T-helper 22 cell (primary cell): ENCODE results near the gene MAP3K1.
"Not testable (repeated sequence)": the region's sequence is repeated elsewhere in the genome, so short reads cannot be mapped to it uniquely, and the experiment has no call there.

Experiments
- DNase-seq: peaks from one replicate; pipeline ENCODE4 v3.0.0-alpha.2; 2020; ENCODE audit warnings: low read depth

The MAP3K1 gene

DNA sequence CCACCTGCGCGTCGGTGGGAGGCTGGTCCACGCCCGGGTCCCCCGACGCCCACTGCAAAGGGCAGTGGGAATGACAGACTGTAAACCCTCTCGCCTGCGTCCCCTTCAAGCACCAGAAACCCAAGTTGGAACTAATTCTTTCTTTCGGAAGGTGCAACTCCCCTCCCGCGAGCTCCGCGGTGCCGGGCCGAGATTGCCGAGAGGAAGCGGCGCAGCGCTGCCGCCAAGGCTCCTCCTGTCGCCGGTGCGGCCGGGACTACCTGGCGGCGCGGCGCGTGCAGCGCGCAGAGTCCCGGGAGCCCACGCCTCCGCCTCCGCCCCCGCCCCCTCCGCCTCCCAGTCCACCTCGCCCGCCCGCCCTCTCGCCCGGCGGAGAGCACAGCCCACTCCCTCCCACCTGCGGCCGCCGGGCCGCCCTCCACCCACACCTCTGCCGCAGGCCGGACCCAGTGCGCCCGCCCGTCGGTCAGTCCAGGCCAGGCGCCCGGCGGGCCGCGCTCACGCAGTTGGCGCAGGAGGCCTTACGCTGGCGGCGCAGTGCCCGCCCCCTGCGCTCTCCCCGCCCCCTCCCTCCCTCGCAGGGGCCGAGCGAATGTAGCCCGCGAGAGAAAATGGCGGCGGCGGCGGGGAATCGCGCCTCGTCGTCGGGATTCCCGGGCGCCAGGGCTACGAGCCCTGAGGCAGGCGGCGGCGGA, at the start of gene MAP3K1:
MAP3K1 (plus strand) TSS at position 587 of the 695 bp plus-strand sequence; CDS start at position 612, 25 bp downstream.
- peak; percentile 73 for DNase-seq

DNA sequence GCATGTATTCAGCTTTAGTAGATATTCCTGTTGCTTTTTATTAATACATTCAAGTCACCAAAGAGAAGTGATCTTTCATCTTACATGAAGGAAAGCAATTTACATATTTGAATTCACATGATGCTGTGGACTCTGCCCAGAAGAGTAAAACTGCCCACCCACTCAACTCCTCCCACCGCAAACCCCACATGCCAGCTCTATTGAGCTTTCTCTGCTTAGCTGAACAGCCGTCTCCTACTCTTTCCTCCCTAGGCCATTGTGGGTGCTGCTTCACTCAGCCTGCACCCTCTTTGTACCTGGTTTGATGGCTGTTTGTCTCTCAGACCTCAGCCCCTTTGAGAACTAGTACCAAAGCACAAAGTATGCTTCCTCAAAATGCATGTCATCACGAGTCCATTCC, 48.4 kb upstream of the MAP3K1 start:
- DNase-seq = no peak

DNA sequence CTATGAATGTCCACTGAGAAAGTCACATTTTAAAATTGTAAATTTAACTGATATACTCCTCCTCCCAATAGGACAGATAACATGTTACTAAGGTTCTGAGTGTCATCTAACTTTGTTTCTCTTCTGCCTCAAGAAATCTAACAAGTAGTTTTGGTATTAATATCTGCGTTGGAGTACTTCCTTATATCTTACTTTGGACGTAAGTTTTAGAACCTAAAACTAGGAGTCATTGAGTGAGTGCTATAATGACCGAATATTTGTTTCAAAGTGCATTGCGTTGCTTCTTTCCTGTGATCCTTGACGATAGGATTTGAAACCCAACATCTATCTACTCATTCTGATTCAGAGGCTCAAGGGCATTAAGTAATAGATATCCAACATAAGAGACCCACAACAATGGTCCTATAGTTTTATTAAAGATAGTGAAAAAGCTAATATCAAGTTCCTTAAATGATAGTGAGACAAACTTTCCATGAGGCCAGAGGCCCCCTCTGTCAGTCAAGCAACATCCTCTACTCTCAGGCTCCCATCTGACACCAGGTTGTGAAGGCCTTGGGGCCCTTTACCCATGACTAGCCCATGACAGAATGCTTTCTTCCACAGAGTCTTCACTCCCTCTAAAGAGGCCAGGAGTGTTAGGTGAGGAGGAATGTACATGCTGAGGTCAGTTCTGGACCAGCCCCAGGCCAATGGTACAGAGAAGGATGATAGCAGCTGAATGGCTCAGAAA, 45.3 kb upstream of the MAP3K1 start:
- DNase-seq = no peak

DNA sequence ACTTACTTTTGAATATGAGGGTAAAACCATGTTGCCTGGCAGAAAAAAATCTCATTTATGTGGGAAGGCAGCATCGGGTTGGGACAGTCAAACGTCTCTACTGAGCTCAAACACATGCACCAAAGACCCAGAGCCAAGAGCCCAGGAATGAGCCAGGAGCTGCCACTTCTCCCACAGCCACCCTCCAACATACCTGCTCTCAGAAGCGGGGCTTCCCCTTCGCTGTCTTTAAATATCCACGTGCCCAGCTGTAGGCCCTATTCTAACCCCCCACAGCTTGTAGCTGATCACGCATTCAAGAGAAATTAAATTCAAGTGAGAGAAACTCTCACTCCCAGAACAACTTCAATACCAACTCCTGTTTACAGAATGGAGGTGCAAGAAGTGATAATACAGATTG, 42.6 kb upstream of the MAP3K1 start:
- DNase-seq = no peak

DNA sequence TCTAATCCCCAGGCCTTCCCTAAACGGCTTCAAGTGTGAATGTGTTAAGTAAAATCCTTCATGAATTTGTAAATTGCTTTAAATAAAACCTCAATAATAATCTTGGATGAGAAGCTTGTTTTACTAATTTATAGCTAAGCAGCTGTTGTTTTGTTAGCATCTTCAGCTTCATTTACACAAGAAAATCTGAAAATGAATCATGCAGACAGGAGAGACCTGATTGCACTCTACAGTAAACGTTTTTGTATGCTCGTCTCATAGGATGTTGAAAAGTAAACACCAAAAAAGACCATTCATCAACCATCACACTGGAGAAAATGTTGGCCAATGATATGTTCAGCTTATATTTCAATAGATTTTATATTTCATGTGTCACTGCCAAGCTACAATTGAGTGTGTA, 40.4 kb upstream of the MAP3K1 start:
- no peak for DNase-seq

DNA sequence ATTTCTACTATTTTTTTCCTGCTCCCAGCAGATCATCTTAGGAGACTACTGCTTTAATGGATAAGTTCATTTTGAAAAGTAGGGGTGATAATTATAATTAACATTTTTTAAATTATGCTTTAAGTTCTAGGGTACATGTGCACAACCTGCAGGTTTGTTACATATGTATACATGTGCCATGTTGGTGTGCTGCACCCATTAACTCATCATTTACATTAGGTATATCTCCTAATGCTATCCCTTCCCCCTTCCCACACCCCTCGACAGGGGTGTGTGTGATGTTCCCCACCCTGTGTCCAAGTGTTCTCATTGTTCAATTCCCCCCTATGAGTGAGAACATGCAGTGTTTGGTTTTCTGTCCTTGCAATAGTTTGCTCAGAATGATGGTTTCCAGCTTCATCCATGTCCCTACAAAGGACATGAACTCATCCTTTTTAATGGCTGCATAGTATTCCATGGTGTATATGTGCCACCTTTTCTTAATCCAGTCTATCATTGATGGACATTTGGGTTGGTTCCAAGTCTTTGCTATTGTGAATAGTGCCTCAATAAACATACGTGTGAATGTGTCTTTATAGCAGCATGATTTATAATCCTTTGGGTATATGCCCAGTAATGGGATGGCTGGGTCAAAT, 39.0 kb upstream of the MAP3K1 start:
- DNase-seq = not testable (repeated sequence)

DNA sequence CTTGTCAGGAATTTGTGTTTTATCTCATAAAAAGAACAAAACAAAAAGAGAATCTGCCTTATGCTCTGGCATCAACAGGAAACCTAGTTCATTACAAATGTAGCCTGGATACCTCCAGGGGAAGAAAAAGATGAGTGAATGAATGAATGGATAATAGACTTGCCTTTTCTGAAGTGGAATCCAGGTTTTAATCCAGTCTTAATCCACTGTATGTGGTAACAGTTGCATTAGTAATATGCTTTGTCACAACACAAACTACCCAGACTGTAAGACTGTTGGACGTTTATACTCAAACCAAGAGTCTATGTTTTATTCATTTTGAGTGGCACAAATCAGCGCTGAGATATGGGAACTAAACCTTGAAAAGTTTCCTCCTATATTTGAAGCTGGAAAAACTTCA, 32.1 kb upstream of the MAP3K1 start:
- no peak for DNase-seq

DNA sequence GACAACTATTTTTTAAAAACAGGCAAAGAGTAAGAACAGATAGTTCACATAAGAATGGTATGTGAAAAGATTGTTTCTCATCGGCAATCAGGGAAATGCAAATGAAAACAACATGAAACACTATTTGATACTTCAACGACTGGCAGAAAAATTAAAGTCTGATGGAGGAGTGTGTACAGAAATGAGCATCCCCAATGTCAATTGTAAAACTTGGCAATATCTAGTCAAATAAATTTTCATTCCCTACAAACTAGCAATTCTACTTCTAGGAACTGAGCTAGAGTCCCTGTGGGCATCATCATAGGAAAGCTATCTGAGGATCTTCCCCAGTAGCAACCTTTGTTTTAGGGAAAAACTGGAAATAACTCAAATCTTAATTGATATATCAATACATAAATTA, 29.0 kb upstream of the MAP3K1 start:
- no peak for DNase-seq

DNA sequence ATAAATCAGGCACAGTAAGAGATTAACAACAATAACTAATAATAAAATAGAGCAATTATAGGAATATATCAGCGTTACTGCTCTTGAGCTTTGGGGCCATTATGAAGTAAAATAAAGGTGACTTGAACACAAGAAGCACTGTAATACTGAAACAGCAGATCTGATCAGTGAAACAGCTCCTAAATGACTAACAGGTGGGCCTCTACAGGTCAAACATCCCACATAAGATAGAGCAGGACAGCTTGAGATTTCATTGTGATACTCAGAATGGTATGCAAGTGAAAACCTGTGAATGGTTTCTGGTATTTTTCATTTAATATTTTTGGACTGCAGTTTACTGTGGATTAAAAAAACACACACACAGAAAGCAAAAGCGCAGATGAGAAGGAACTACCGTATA, 24.0 kb upstream of the MAP3K1 start:
- DNase-seq = no peak

DNA sequence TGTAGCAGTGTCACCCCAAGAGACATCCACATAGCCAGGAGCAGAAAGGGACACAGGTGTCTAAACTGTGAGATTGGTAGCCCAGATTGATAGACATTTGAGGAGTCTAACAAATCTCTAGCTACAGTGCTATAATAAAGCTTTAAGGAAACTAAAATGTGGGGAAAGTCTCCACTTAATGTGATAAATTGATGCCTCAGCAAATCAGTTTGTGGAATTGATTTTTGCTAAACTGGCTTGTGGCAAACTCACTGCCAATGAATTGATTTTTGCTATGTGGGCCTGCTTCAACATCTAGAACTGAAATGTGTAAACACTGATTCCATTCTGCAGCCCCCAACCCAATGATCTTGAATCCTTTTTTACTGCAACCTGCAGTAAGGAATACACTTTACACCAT, 16.8 kb upstream of the MAP3K1 start:
- DNase-seq = no peak

DNA sequence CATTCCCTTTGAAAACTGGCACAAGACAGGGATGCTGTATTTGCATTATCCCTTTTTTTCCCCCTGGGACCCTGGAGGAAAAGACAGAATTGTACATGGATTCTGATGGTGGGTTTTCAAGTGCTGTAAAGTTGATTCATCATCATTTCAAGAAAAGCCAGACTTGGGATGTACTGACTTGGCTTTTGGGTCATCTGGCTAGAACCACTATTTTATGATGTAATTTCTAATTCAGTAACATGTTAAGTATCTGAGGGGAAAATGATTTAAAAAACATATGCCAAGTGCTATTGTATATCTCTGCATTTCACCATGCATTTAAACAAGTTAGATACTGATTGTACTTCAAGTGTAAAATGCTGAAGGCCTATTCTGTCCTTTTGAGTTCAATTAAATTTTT, 15.2 kb upstream of the MAP3K1 start:
- DNase-seq = no peak

DNA sequence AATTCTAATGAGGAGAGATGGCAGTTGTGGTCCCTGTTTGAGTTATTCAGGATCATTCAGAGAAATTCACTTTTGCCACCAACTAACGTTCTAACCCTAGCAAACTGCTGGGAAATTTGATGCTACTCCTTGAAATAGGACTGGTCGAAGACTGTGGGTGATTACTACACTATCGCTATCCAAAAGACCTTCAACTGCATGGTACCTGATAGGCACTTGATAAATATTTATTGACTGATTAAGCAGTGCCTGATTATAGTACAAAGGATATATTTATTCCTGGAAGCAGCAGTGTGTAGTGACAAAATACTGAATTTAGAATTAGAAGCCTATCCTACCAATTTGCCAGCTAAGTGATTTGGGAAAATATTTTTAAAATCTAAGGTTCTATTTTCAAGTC, 14.1 kb upstream of the MAP3K1 start:
- DNase-seq = no peak

DNA sequence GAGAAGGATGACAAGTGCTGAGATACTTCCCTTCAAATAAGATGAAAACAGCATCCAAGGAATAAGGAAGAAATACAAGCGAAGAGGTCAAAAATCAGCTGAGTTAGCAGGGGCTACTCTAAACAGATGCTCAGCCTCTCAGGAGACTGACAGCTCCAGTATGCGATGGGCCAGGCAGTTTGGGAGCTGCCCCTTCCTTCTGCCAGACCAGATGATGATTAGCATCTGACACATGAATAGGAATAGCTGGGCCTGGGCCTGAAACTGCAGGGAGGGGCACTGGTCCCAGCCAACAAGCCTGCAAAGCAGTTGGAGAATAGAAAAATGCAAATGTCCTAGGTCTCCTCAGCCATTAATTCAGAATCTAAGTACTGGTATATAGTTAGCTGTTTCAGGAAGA, 13.1 kb upstream of the MAP3K1 start:
- DNase-seq = no peak

DNA sequence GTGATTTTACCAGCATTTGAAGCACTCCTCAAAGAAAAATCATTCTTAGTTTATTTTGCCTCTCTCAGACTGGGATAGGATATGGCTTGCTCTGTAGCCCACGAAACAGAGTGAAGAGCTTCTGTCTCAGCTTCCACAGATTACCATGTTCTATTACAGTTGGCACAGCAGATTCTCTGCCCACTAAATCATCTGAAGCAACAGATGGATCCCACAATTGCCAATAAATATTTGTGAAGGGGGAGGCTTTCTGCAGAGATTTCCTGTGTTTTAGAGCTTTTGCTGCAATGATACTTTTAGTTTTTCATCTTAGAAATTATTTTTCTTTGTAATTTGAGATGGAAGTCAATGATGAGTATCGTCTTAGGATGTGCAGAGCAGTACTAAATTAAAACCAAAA, 12.3 kb upstream of the MAP3K1 start:
- DNase-seq = no peak

DNA sequence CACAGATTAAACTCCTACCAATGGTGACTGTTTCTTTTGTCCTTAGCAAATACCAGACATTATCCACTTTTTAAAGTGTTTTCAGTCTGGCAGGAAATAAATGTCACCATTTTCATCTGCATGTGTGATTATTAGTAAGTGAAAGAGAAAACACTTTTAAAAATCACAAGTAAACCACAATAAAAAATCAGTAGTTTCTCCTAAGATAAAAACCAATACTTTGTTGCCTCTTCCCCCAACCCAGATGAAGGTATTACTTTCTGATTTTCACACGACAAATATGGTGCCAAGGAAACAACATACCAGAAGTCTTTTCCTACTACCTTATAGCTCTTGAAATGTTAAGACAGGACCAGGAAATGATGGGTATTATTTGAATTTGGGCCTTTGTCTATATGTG, 11.5 kb upstream of the MAP3K1 start:
- DNase-seq = no peak

DNA sequence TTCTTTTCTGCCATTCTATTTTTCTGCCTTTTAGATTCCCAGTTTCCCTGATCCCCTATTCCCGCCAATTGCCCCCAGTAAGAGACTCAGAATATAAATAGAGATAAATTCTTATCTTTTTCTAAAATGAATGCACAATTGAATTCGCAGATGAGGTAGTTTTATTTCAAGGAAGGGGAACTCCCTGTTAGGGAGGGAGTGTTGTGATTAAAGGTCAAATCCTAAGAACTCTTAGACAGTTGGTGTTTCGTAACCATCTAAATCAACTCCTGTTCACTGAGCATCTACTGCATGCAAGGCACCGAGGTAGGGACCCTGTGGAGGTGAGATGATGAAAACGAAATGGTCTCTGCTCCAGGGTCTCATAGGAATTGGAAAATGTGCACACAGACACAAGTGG, 7.7 kb upstream of the MAP3K1 start:
- no peak for DNase-seq

DNA sequence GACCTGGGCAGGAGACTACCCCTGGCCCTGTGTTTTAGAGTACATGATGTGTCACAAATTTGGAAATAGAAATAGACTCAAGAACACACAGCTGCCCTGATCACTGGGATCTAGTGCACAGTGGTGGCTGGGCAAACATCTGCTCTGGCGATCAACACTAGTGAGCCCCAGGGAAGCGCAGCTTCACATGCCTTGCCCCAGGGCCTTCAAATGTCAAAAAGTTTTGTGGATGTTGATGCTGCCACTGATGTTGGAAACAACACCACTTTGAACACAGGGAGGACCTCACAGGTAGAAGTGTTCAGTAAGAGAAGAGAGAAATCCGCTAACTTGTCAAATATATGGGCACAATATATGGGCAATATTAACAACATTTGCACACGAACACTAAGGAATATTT, 7.1 kb upstream of the MAP3K1 start:
- no peak for DNase-seq

DNA sequence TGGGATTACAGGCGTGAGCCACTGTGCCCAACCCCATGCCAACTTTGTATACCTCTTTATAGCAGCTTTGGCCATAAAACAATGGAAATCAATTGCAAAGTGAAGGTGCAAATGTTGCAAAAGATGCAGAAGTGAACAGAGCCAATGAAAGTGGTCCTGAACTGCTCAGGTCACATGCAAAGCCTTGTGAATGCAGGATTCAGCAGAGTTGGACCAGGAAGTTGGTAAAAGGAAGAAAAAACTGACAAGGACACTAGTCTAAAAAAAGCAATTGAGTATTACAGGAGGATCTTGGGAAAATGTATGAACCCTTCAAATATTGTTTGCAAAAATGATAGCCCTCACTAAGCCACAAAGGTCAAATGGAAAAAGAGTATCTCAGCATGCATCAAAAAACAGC, 4.5 kb upstream of the MAP3K1 start:
- no peak for DNase-seq

DNA sequence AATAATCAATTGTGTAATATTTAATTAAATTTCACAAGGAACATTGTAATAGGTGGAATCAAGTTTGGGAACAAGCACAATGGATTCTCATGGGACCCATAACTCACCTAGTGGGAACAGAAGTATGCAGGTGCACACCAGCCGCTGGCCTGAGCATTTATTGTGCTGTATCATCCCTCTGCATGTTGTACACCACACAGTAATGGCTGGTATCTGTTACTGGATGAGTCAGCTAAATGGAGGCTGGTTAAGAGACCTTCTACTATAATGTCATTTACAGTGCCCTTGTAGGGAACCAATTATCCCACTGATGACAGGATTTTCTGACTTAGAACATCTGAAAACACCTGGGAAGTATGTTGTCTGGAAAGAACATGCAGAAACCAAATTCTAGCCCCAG, 3.2 kb upstream of the MAP3K1 start:
- no peak for DNase-seq

DNA sequence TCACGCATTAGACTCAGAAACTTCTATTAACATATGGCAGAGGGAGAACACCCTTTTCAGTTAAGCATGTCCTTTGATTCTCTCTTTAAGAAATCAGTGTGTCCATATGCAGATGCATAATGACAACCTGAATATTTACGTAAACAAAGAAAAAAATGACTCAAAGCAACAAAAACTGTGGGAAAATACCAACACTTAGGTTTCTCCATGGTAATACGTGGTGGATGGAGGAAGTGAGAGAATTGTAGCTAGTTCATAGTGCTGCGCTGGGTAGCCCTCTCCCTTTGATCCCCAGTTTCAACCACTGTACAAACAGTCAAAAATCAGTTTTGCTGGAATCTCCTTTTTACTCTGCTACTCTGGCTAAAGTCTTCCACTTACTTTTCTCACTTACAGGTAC, 2.0 kb upstream of the MAP3K1 start:
- DNase-seq = no peak

DNA sequence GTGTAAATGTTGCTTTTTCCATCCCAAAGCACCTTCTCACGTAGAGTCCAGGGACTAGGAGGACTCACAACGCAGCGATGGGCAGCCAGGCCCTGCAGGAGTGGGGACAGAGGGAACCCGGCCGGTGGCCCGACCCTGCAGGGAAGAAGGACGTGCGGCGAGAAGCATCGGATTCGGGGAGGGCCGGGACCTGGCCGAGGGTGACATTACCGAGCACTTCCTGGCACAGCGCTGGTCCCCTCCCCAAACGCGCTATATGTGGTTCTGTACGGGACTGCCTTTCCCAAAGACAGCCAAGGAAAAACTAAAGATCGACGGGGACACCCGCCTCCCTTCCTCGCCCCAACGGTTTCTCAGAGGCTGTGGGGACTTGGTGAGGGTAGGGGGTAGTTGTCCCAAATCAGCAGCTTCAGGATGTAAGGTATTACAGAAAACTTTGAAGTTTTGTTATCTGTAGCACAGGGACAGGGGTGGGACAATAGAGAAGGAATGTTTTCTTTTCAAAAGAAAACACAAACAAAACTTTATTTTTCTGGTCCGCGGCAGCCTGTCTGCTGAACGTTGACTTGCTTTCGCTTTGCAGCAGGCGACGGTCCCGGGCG, 887 bp upstream of the MAP3K1 start:
- peak; percentile 31 for DNase-seq

DNA sequence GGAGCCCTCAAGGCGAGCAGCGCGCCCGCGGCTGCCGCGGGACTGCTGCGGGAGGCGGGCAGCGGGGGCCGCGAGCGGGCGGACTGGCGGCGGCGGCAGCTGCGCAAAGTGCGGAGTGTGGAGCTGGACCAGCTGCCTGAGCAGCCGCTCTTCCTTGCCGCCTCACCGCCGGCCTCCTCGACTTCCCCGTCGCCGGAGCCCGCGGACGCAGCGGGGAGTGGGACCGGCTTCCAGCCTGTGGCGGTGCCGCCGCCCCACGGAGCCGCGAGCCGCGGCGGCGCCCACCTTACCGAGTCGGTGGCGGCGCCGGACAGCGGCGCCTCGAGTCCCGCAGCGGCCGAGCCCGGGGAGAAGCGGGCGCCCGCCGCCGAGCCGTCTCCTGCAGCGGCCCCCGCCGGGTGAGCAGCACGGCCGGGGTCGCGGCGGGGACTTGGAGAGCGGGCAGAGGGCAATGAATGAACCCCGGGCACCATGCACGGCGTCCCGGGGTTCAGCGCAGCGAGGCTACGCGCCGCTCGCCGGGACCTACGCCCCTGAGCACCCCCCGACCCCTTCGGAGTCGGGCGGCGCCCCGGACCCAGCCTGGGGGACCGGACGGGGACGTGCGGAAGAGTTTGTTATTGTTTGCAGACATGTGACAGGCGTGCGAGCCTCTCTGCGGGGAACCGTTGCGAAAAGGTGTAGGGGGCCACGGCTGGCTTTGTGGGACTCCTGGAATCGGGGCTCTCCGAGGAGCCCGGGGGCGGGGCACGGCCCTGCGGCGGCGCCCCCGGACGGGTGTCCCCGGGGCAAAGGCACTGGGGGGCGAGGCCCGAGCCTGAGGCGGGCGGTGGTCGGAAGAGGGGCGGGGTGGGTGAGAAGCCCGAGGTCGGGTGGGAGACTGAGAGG, 553 bp downstream of the MAP3K1 start:
- peak; percentile 25 for DNase-seq
